Activated CD8-positive, alpha-beta memory T cell treated with anti-CD3 and anti-CD28 coated beads for 4 hours (primary cell): ENCODE data around the gene HCN4.
"Not testable (repeated sequence)": the region's sequence is repeated elsewhere in the genome, so short reads cannot be mapped to it uniquely, and the experiment has no call there.

ENCODE experiments used
- DNase-seq, 2 donors: peaks; one replicate each; pipeline ENCODE4 v3.0.0-alpha.2; 2020; ENCODE audit warnings: low read depth in 2 of 2

HCN4 gene

GRCh38 chr15:73326157-73326556 lies 42.6 kb downstream of the HCN4 start:
- no peak for DNase-seq

- no peak for DNase-seq
Observed at GRCh38 chr15:73325191-73325861, 43.4 kb downstream of the HCN4 start.

DNA sequence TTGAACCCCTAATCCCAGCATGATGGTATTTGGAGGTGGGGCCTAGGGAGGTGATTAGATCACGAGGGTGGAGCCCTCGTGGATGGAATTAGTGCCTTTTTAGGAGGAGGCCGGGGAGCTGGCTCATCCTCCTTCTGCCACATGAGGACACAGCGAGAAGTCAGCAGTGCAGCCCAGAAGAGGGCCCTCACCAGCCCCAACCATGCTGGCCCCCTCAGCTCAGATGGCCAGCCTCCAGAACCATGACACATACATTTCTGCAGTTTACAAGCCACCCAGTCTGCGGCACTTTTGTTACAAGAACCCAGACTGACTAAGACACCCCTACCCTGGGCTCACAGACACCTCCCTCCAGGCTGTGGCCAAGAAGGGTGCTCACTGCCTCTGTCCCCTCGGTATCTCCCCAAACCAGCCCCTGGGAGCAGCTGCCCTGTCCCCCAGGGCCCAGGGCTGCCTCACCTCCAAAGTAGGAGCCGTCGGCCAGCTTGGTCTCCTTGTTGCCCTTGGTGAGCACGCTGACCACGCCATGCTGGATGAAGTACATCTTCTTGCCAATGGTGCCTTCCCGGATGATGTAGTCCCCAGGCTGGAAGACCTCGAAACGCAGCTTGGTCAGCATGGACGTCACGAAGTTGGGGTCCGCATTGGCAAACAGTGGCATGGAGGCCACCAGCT lies 44.1 kb downstream of the HCN4 start:
- DNase-seq: no peak

DNA sequence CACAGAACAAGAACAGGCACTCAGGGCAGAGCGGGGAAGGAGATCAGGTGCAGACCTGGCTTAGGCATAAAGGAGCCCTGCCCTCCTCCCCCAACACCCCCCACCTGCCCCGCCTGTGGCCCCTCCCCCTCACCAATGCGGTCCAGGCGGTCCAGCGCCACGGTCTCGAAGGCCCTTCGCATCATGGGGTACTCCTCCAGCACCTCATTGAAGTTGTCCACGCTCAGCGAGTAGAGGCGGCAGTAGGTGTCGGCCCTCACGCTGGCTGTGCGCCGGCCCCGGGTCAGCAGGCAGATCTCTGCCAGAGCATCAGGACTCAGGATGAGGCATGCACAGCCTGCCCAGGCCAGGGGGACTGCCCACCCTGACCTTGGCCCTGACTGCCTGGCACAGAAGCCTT lies 44.8 kb downstream of the HCN4 start:
- no peak for DNase-seq

GRCh38 chr15:73323374-73323955 lies 45.3 kb downstream of the HCN4 start:
- DNase-seq: no peak

- no peak for DNase-seq
Observed at GRCh38 chr15:73322665-73323373, 45.9 kb downstream of the HCN4 start.

GRCh38 chr15:73321496-73322450 lies 47.0 kb downstream of the HCN4 start:
- DNase-seq: no peak

GRCh38 chr15:73320619-73321180 lies 48.1 kb downstream of the HCN4 start:
- DNase-seq: no peak

DNA sequence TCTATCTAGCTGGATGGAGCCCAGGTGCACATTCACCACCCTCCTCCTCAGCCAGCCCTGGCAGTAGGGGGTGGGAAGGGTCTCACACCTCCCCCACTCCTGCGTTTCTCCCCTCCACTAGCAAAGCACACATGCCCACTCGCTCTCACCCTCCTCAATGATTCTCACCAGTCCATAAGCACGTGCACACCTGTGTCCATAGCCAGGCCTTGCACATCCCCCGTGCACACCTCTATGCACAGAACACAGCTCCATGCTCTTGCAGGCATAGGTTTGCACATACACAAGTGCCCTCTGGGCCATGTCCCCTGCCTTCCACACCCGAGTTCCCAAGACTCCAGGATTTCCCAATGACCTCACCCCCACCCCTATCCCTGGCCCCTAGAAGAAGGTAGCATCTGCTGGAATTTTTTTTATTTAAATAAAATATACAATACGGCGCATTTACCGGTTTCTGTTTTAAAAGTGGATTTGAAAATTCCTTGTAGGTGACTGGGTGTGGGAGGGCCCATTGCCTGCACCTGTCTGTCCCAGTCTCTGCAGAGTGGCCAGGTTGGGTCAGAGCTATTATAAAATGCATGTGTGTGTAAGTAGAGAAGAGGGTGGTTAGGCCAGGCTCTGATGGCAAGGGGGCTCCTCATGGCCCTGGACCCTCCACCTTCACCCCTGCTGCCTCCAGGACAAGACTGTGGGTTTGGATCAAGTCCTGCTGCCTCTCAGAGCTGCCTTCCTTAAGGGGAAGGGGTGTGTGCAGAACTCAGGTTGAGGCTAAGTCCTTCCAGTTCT lies 49.1 kb downstream of the HCN4 start:
- no peak for DNase-seq

- DNase-seq: no peak
Observed at GRCh38 chr15:73318463-73319351, 50.1 kb downstream of the HCN4 start.

DNA sequence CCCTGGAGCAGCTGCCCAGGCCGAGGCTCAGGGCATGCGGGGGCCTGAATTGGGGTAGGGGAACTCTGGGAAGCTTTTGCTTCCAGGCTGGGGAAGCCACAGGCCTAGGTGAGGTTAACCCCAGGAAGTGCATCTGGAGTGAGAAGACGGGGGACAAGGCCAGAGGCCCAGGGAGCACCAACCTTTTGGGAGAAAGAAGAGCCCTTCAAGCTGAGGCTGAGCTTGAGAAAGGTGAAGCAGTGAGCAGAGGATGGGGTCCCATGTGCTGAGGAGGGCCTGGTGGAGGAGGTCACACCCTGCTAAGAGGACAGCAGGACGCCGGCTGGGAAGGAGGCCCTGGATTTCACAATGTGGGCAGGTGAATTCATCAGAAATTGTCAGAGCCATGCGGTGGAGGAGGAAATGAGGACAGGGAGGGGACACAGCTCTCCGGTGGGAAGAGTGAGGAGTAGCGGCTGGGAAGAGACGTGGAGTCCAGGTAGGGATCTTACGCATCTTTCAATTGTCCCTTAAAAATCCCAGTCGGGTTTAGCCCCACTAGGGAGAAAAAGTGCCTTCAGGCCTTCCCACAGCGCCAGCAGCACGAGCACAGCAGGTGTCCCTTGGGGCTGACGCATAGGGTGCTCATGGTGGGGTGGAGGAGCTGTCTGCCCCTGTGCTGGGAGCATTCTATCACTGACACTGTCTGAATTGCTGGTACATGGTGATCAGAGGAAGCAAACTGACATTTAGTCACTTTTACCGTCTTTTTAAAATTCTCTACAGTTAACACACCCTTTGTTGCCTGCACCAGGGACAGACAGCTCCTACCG lies 50.9 kb downstream of the HCN4 start:
- DNase-seq: no peak

- no peak for DNase-seq
Observed at GRCh38 chr15:73313861-73314260, 54.9 kb downstream of the HCN4 start.

GRCh38 chr15:73308305-73308704 lies 60.5 kb downstream of the HCN4 start:
- DNase-seq: no peak

GRCh38 chr15:73305331-73306211 lies 63.2 kb downstream of the HCN4 start:
- DNase-seq: no peak

DNA sequence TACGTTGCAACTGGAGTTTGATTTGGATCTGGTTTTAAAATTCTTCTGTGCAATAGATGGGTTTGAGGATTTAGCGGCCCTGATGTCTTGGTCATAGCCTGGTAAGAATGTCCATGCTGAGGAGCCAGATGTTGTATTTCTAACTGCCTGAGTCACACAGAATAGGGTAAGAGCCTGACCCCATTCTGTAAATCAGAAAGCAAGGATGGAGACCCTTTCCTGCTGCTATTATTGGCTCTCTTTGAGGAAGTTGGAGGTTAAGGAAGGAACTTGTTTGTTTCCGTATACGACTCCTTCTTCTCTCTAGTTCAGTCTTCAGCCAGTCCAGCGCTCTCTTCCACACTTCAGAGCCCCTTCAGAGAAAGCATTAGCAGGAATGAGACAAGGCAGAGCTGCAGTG lies 65.1 kb downstream of the HCN4 start:
- DNase-seq: no peak

- not testable (repeated sequence) for DNase-seq
Observed at GRCh38 chr15:73300286-73300685, 68.5 kb downstream of the HCN4 start.

DNA sequence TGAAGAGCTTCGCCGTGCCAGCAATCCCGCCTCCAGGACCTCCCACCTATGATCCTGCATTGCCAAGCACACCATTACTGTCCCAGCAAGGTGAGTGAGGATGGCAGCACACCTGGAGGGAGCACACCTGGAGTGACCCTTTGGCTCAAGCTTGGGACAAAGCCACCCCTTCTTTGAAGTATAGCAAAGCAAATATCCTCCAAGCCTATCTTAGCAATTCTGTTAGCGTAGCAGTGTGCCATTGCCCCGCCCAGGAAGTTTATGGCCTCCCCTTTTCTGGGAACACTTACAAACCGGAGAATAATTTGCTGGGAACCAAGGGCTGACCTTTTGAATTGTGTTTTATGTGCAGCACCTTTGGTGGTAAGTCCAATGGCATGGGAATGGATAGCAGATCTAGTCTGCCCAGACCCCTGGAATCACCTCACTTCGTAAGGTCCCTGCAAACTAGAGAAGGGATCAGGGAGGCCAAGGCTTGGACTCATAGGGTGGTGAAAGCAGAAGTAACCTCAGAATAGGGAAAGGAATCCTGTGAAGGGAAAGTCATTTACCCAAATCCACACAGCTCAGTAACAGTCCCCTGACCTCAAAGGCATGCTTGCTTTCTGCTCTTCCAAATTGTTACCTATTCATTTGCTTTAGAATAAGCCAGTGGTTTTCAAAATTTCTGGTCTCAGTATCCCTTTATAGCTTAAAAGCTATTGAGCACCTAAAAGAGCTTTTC lies 70.1 kb downstream of the HCN4 start:
- no peak for DNase-seq
